GM18870 (cell line): ENCODE results near the gene SEMA5A.

Experiments used
- ATAC-seq: cut with Tn5 transposase; IDR thresholded peaks from one replicate; pipeline ENCODE4 v1.9.1; 2021; ENCODE audit warnings: moderate library complexity; ENCODE audit not compliant: unreplicated experiment

SEMA5A gene

GRCh38 chr5:9052421-9052820 lies 493.5 kb downstream of the SEMA5A start:
- no peak for ATAC-seq

- no peak for ATAC-seq
Observed at GRCh38 chr5:9051779-9052178, 494.1 kb downstream of the SEMA5A start.

DNA sequence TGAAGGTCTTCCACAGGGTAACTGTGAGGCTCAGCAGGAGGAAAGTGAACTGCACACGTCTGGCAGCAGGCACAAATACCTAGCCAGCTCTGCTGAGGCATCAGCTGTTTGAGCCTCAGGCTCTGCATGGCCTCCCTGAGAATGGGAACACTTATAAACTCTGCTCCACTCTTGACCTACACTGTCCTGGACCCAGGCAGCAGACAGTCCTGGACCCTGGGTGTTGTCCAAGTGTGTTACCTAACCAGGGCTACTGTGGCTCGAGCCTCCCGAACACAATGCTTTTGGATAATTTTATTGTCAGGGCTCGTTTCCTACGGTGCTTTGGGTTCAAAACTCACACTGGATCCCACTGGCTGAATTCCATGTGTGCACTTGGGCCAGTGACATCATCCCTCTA lies 497.9 kb downstream of the SEMA5A start:
- no peak for ATAC-seq

DNA sequence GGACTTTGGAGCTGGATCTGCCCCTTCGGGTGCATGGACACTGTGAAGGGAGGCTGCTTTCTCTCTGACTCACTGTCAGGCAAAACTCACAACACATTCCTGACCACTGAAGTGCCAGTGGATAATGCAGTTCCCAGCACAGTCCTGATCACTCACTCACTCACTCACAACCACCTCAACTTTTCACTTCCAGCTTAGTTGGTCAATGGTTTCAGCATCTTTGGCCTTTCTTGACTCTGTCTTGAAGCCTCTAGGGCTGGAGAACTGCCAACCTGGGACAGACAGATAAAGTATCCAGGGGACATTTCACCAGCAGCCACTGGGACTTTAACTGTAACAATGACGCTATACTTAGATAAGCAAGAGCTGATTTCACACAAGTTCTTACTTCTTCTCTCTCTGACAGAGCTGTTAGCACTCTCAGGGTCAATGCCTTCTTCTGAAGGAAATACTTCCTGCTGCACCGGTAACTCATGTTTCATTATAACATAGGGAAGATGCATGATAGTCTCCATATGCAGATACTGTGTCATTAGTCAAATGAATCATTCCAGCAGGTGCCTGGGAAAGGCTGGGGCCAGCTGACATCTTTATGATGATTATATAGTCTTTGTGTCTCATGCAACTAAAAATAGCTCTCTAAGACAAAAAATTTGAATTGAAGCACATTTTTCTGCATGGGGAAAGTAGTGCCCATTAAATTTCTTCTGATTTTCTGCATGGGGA lies 499.0 kb downstream of the SEMA5A start:
- no peak for ATAC-seq

DNA sequence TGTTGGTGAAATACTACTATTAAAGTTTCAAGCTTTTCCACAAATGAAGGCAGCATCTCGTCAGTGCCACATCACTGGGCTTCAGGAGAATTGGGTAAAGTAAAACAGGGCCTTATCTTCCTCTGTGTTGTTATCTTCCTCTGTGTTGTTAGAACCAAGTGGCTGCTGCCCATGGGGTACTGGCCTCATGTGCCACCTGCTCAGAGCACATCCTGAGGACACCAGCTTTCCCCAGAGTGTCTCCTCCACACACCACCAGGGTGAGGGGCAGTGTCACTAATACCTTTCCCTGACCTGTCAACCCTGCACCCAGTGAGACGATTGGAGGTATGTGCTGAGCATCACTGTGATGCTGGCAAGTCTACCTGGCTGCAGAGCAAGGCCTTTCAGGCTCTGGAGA lies 499.9 kb downstream of the SEMA5A start:
- ATAC-seq, result no peak

DNA sequence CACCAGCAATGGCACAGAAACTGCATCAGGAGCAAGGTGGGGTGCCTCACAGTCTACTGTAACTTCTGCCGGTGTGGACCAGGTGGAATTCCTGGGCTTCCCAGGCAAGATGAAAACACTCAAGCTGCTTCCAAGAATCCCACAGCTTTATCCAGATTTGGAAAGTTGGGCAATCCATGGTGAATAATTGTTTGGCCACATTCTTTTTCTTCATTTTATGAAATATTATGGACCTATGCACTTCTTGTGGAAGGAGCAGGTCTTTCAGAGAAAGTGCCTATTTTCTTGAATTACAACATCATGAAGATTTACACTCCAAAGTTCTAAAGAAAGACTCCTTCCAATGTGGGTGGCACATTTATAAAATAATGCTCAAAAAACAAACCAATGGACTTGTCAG lies 503.6 kb downstream of the SEMA5A start:
- no peak for ATAC-seq

DNA sequence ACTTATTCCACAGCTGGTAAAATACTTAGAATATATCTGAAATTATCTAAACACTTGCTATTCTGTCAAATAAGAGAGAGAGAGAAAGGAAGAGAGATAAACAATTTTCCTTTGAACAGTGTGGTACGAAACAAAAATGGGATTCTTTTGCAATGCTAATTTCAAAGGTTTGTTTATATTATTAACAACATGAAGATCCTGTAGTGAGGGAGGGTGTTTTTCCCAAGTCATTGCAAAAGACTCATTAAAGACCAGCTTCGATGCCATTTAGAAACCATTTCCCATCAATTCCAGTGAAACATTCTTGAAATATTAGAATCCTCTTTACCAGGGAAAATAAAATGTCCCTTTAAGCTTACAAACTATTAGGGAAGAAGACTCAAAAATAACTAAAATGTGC lies 505.4 kb downstream of the SEMA5A start:
- no peak for ATAC-seq

GRCh38 chr5:9037048-9037447 lies 508.8 kb downstream of the SEMA5A start:
- no peak for ATAC-seq

DNA sequence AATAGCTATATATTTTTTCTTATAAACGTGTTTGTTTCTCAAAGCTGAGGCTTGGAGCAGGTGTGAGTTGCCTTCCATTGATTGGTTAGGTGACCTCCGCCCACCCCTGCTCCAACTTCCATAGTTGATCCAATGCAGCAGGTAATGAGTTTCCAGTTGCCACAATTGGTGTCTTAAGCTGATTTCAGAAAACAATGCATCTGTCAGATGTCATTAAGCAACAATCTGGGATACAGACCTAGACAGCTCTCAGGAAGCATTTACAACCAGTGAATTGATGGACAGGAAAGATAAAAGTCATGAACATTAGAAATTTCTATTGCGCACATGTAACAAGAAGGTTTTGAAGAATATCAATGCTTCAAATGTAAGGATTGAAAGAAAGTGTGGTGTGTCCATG lies 510.5 kb downstream of the SEMA5A start:
- ATAC-seq, result no peak

DNA sequence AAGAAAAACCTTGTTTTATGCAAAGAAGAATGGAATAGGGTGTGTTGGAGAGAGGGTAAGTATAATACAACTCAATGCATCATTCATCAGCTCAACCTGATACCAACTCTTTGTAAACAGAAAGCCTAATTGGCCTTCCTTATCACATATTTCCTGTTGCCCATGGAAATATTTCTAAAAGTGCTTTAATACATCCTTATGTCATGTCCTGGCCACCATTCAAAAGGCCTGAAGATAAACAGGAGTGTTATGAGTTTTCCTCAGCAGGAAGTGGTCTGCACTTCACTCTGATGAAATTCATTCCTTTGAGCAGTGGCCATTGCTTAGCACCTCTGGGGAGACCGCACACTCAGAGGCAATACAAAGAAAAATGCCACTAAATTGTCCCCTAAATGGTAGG lies 511.2 kb downstream of the SEMA5A start:
- ATAC-seq, result no peak

DNA sequence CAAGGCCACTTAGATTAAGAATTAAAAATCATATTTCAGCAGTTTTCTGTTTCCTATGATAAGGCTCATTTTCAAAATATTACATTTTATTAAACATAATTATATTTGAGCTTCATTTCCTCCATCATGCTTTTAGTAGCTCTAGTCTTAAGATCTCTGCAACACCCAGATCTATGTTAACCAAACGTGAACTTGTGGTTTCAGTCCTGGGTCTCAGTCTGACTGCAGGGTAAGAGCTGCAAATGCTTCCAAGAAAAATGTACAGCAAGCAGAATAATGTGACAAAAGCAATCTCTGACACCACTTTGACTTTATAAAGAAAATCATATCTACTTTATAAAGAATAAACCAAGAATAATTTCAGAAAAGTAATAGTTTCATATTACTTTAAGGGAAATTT lies 512.4 kb downstream of the SEMA5A start:
- no peak for ATAC-seq

DNA sequence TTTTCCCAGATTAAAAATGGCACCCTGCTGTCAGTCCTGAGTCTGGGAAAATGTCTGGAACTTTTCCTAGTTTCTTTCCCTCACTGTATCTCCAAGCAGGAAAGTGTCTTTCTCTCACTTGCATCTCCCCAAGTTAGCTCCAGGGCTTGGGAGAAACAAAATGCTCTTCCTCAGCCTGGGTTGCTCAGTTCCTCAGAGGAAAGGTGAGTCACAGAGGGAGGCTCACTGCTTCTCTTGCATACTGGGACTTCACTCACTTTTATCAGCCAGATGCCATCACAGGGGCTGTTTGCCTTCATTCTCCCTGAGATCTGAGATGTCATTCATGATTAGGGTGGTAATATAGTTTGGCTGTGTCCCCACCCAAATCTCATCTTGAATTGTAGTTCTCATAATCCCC lies 519.9 kb downstream of the SEMA5A start:
- no peak for ATAC-seq

DNA sequence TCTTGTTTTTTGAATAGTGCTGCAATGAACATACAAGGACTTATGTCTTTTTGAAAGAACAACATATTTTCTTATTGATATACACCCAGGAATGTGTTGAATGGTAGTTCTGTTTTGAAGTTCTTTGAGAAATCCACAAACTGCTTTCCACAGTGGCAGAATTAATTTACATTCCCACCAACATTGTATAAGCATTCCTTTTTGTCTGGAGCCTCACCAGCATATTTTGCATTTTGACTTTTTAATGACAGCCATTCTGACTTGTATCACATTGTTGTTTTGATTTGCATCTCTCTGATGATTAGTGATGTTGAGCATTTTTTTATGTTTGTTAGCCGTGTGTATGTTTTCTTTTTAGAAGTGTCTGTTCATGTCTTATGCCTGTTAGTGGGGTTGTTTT lies 524.9 kb downstream of the SEMA5A start:
- no peak for ATAC-seq

GRCh38 chr5:9015937-9016270 lies 530.0 kb downstream of the SEMA5A start:
- no peak for ATAC-seq

GRCh38 chr5:9015260-9015936 lies 530.5 kb downstream of the SEMA5A start:
- ATAC-seq, result no peak

DNA sequence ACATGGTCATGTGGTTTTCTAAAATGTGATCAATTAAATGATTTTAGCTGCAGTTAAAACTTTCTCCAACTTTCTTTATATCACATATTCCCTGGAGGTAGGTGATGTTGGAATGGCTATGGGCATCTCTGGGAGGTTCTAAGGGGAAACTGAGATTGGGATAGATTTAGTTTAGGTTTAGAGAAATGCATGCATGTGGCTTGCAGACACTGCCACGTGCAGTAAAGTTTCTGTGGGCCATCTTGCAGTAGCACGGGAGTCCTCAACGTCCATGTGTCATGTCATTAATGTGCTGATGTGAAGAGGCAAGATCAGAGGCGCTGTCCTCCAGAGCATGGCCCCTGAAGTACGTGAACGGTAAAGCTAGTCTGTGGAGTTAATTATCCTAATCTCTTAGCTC lies 532.7 kb downstream of the SEMA5A start:
- ATAC-seq, result no peak

- ATAC-seq, result no peak
Observed at GRCh38 chr5:9009931-9010651, 535.8 kb downstream of the SEMA5A start.

DNA sequence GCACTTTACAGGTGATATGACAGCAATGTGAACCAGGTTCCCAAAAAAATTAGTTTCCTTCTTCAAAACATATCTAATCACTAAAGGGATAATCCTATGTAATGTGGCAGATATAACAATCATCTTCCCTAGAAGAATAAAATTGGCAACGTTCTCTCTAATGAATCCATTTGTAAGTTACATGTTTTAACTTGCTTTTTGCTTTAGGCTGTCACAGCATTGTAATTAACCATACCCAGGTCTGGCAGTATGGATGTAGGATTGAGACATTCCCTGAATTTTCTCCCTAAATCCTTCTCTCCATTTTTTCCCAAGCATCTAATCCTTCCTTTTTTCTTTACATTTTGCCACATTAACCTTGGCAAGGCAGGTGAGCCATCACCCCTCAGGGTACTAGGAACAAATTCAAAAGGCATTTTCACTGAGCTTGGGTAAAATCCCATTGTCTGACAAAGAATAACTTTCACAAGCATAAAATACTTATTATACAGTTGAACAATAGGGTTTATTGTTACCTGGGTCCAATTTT lies 548.3 kb downstream of the SEMA5A start:
- ATAC-seq, result no peak

DNA sequence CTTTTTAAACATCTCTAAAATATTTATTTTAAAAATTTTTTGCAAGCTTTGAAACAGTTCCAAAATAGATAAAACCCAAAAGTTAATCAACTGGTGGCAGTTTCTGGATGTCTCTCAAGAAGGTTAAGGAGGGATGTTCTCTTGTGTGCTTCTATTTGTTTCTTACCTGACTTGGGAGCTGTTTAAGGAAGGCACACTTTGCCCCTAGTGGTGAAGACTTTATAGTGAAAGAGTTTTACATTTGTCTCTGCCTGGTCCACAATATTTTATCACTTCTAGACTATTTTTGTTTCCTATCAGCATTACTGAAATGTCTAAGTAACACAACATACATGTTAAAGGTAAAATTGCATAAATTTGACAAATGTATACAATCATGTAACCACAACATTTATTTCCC lies 552.8 kb downstream of the SEMA5A start:
- ATAC-seq, result peak; percentile 55
